ENCODE measurements around the gene GCKR.
"Not testable (repeated sequence)": the region's sequence is repeated elsewhere in the genome, so short reads cannot be mapped to it uniquely, and the experiment has no call there.

The GCKR gene

DNA sequence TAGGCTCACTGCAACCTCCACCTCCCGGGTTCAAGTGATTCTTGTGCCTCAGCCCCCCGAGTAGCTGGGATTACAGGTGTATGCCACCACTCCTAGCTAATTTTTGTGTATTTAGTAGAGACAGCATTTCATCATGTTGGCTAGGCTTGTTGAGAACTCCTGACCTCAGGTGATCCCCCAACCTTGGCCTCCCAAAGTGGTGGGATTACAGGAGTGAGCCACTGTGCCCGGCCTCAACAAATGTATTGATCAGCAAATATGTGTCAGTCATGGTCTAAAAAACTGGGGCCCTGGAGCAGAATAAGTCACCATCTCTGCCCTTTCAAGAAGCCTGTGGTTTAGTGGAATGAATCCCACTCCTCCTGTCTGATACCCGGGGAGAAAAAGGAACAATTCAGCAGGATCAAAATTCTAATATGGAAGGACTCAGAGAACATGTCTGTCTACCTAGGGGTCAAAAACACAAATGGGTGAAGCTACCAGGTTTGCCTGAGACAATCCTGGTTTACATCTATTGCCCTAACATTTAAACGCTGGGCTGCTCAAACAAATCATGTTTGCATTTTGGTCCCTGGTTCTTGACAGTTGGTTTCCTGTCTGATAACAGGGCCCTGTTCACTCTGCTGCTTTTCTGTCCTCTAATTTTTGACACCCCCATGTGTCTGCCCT is 21.6 kb downstream of the GCKR start:
- no peak for DNase-seq

DNA sequence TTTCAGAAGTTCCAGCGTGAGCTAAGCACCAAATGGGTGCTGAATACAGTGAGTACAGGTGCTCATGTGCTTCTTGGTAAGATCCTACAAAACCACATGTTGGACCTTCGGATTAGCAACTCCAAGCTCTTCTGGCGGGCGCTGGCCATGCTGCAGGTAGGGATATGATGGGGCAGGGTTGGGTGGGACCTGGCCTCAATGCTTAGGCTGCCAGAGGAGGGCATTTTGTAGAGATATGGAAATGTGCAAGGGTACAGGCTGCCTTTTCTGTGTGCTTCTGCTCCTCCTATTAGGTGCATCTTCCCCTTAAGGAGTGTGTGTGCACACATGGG is 22.1 kb downstream of the GCKR start:
- DNase-seq = no peak

- DNase-seq = no peak
Observed at GRCh38 chr2:27520316-27520715, 23.7 kb downstream of the GCKR start.

GRCh38 chr2:27522400-27522945 is 25.8 kb downstream of the GCKR start:
- no peak for DNase-seq

- no peak for DNase-seq
Observed at GRCh38 chr2:27527182-27527581, 30.5 kb downstream of the GCKR start.

- DNase-seq = no peak
Observed at GRCh38 chr2:27531983-27532382, 35.3 kb downstream of the GCKR start.

DNA sequence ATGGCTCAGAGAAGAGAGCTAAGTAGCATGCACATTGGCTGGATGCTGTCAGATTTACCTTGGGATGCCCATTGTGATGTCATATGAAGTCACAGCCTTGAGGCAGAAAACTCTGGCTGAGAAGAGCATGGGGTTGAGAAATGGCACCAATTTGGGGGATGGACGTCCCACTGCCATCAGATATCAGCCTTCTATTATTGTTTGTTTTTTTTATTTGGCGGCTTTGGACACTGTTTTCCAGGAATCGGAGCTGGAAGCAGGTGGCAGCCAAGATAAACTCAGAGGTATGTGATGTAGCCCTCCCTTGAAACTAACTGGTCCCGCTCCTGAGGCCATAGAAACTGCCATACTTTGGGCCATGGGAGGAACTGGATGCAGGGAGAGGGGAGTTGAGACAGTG is 40.6 kb downstream of the GCKR start:
- DNase-seq = no peak

DNA sequence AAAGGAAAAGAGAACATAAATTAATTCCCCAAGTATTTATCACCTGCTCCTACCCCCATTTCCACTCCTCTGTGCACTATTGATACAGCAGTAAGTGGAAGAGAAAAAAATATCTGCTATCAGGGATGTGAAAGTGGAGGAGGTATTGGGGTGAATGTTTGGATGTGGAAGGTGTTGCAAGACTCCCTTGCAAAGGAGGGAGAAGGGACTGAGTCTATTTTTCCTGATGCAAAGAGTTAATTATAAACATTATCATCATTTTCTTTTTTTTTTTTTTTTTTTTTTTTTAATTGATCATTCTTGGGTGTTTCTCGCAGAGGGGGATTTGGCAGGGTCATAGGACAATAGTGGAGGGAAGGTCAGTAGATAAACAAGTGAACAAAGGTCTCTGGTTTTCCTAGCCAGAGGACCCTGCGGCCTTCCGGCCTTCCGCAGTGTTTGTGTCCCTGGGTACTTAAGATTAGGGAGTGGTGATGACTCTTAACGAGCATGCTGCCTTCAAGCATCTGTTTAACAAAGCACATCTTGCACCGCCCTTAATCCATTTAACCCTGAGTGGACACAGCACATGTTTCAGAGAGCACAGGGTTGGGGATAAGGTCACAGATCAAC is 42.3 kb downstream of the GCKR start:
- not testable (repeated sequence) for DNase-seq

- DNase-seq = not testable (repeated sequence)
Observed at GRCh38 chr2:27539649-27540048, 43.0 kb downstream of the GCKR start.

DNA sequence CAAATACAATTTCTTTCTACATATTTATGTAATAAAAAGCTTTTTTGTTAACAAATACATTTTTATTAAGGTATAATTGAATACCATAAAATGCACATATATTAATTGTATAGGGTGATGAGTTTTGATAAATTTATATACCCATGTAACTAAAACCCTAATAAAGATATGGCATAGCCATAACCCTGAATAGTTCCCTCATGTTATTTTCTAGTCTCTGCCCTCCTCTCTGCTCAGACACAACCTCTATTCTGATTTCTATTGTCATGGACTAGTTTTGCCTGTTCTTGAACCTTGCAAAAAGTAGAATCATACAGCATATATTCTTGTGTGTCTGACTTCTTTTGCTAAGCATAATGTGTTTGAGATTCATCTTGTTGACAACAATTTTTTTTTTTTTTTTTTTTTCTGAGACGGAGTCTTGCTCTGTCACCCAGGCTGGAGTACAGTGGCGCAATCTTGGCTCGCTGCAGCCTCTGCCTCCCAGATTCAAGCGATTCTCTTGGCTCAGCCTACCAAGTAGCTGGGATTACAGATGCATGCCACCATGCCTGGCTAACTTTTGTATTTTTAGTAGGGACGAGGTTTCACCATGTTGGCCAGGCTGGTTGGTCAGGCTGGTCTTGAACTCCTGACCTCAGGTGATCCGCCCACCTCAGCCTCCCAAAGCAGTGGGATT is 47.6 kb downstream of the GCKR start:
- no peak for DNase-seq

DNA sequence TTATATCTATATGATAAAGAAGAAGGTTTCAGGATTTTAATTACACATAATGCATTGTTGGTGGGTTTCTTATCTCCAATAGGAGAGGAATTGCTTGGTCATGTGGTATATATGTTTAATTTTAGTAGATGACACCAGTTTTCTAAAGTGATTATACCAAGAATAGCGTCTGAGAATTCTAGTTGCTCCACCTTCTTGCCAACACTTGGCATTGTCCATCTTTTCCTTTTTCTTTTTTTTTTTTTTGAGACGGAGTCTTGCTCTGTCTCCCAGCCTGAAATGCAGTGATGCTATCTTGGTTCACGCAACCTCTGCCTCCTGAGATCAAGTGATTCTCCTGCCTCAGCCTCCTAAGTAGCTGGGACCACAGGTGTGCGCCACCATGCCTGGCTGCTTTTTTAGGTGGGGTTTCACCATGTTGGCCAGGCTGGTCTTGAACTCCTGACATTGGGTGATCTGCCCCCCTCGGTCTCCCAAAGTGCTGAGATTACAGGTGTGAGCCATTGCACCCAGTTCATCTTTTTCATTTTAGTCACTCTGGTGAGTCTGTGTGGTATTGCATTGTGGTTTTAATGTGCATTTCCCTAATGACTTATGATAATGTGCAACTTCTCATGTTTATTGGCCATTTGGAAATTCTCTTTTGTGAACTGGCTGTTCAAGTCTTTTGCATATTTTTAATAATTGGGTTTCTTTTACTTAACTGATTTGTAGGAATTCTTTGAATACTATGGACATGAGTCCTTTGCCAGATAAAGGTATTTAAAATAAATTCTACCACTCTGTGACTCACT is 48.9 kb downstream of the GCKR start:
- DNase-seq = no peak

DNA sequence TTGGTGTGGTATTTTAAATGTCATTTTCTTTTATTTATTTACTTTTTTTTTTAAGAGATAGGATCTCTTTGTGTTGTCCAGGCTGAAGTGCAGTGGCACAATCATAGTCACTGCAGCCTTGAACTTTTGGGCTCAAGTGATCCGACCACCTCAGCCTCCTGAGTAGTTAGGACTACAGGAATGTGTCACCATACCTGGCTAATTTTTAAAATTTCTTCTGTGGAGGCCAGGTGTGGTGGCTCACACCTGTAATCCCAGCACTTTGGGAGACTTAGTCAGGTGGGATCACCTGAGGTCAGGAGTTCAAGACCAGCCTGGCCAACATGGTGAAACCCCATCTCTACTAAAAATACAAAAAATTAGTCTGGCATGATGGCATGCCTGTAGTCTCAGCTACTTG is 52.7 kb downstream of the GCKR start:
- no peak for DNase-seq

DNA sequence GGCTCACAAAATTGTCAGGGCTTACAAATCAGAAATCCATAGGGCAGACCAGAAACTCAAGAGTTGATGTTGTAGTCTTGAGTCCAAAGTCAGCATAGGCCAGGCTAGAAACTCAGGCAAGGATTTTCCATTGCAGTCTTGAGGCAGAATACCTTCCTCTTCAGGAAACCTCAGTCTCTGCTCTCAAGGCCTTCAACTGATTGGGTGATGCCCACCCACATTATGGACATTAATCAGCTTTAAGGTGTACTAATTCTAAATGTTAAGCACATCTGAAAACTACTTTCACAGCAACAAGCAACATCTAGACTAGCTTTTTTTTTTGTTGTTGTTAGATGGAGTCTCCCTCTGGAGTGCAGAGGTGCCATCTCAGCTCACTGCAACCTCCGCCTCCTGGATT is 54.9 kb downstream of the GCKR start:
- no peak for DNase-seq

- no peak for DNase-seq
Observed at GRCh38 chr2:27552941-27553340, 56.3 kb downstream of the GCKR start.

DNA sequence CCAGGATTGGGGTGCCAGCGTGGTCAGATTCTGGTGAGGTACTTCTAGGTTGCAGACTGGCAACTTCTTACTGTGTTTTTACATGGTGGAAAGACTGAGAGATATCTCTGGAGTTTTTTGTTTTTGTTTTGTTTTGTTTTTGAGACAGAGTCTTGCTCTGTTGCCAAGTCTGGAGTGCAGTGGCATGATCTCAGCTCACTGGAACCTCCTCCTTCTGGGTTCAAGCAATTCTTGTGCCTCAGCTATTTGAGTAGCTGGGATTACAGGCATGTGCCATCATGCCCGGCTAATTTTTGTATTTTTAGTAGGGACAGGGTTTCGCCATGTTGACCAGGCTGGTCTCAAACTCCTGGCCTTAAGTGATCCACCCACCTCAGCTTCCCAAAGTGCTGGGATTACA is 57.8 kb downstream of the GCKR start:
- DNase-seq = not testable (repeated sequence)

DNA sequence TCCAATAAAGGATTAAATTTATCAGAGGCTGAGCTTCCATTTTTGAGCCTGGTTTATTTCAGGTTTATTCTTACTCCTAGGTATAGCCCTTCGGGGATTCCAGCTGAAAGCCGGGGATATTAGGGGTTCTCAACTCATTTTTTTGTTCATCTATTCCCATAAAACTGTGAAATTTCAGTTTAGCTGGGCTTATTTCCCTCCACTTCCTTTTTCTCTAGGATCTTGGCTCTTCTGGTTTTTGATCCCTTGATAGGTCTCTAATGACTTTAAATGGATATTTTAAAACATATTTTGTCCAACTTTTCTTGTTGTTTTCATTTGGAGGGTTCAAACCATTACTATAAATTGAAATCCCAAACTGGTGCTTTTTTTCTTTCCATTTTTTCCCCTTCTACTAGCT is 62.6 kb downstream of the GCKR start:
- no peak for DNase-seq

DNA sequence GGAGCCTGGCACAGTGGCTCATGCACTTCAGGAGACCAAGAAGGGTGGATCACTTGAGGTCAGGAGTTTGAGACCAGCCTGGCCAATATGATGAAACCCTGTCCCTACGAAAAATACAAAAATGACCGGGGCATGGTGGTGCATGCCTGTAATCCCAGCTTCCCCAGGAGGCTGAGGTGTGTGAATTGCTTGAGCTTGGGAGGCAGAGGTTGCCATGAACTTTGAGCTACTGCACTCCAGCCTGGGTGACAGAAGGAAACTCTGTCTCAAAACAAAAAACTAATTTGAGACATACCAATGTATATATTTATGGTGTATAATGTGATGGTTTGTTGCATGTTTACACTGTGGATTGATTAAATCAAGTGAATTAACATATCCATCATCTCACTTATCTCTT is 64.4 kb downstream of the GCKR start:
- no peak for DNase-seq

DNA sequence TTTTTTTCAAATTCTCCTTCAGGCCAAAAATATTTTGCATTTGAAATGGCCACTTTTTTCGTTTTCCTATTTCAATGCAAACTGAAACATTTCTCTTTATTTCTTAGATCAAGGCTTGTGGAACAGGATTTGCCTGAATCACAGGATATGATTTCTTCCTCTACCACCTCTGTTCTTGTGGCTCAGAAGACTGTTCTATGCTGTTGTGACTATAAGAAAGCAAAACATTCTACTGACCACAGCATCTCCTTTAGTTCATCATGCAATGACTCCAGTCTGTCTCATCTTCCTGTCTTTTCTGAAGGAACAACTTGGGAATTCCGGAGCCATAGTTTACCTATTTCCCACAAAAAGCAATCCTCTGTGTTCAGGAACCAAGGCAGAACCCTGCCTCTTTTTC is 70.0 kb downstream of the GCKR start:
- DNase-seq = no peak

DNA sequence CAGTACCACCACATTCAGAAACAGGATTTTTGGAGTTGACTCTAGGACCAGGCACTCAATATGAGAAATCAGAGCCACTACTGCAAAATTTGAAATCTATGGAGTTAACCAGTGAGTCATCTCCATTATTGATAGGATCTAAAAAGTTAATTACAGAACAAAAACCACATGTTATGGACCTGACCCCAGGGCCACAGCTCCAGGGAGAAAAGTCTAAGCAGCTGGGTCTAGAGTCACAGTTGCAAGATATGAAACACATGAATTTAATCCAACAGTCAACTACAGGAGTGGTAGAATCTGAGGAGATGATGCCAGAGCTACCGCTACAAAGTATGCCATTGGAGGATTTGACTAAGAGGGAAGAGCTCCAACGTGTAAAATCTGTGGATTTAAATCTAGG is 72.8 kb downstream of the GCKR start:
- DNase-seq = no peak

GRCh38 chr2:27571197-27571596 is 74.6 kb downstream of the GCKR start:
- no peak for DNase-seq

DNA sequence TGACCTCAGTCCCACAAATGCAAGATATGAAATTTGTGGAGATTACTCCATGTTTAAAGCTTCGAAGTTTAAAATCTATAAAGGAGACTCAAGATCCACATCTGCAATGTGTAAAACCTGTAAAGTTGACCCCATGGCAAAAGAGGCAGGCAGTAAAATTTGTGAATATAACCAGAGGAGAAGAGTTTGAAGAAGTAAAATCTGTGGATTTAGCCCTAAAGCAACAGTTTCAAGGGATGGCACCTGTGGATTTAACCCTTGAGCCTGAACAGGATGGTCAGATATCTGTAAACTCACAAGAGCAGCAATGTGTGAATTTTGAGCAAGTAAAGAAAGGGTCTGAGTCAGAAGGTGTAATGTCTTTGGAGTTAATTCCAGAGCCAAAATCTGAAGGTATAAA is 75.0 kb downstream of the GCKR start:
- DNase-seq = no peak

DNA sequence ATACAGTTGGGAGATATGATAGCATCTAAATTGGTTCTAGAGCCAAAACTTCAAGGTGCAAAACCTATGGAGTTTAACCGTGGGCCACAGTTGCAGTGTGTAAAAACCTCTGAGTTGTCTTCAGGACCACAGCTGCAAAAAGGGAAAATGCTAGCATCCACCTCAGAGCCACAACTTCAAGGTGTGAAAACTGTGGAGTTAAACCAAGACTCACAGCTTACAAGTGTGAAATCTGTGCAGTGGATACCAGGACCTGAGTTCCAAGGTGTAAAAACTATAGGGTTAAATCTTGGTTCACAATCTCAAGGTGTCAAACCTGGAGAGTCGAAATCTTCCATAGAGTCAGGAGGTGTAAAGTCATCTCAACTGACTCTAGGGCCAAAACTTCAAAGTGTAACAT is 75.8 kb downstream of the GCKR start:
- no peak for DNase-seq

- no peak for DNase-seq
Observed at GRCh38 chr2:27572998-27573429, 76.4 kb downstream of the GCKR start.

Measured in activated naive CD4-positive, alpha-beta T cell treated with Interleukin-2 at 50 U/mL for 16 hours (primary cell).